Measurements from ENCODE around the gene TMEM51. TPM values are rescaled to one million over a fixed set of nuclear protein-coding genes. Genes with fewer than 3 reads are reported as not detected.

TMEM51 gene
- total and polyA plus RNA-seq, 9 of the 15 experiments (the other 6 are each of a cell fraction or from before 2014, with no cell fraction given): 0.06 to 1.4 (median 0.58) TPM

GRCh38 chr1:15153842-15154479 is 414 bp downstream of the TMEM51 start (continued):
- TF ChIP-seq HOXB6 (CRISPR knock-in tag; IDR thresholded peaks at IDR 0.05; ENCODE audit: borderline replicate concordance) (no peak), ZBTB5 (IDR thresholded peaks at IDR 0.05) (no peak), HES1 (IDR thresholded peaks at IDR 0.05; ENCODE audit: low read depth) (no peak), PBX2 (CRISPR knock-in tag; IDR thresholded peaks at IDR 0.05; ENCODE audit: low read depth) (no peak), PBX2 (tag; conservative IDR thresholded peaks at IDR 0.05; ENCODE audit: low read depth) (no peak), NCOR1 (IDR thresholded peaks at IDR 0.05) (no peak), ZBTB1 (CRISPR knock-in tag; IDR thresholded peaks at IDR 0.05; ENCODE audit: borderline replicate concordance, low read depth) (0 out of 2 replicates have a peak, but pooled peaks have one; percentile 61), TAF1 (IDR thresholded peaks at IDR 0.05; ENCODE audit: control insufficient read depth, extremely low read depth, insufficient read depth, low read length, severe bottlenecking) (no peak), POLR3G (IDR thresholded peaks at IDR 0.05; ENCODE audit: extremely low read depth, insufficient read length, insufficient replicate concordance) (no peak), SIN3B (IDR thresholded peaks at IDR 0.05; ENCODE audit: low read depth) (0 out of 2 replicates have a peak, but pooled peaks have one; percentile 30), EWSR1 (IDR thresholded peaks at IDR 0.05; ENCODE audit: borderline replicate concordance, low read depth, partially characterized antibody) (no peak), ZNF740 (CRISPR knock-in tag; IDR thresholded peaks at IDR 0.05) (no peak), ZNF740 (tag; IDR thresholded peaks at IDR 0.05) (no peak), SREBF1 (IDR thresholded peaks at IDR 0.05; ENCODE audit: borderline replicate concordance, low read depth, low read length) (no peak), ZBTB9 (CRISPR knock-in tag; IDR thresholded peaks at IDR 0.05) (0 out of 2 replicates have a peak, but pooled peaks have one; percentile 37), TFAM (CRISPR knock-in tag; conservative IDR thresholded peaks at IDR 0.05) (no peak), ATF1 (CRISPR knock-in tag; IDR thresholded peaks at IDR 0.05) (no peak), ATF1 (tag; IDR thresholded peaks at IDR 0.05) (0 out of 2 replicates have a peak, but pooled peaks have one; percentile 17), EZH2 (IDR thresholded peaks at IDR 0.05; ENCODE audit: borderline replicate concordance, low read depth, low read length) (peak; percentile 93; the same call in 1 of the 2 replicates), KDM2B (CRISPR knock-in tag; IDR thresholded peaks at IDR 0.05) (no peak; the same call in 1 of the 2 replicates)
